ENCODE measurements around the gene PLEKHM3. TPM values are rescaled to one million over a fixed set of nuclear protein-coding genes. Genes with fewer than 3 reads are reported as not detected.

The PLEKHM3 gene
- polyA plus RNA-seq, 2 of the 4 experiments (the other 2 are of a cell fraction) = 2.9 to 6.5 TPM

DNA sequence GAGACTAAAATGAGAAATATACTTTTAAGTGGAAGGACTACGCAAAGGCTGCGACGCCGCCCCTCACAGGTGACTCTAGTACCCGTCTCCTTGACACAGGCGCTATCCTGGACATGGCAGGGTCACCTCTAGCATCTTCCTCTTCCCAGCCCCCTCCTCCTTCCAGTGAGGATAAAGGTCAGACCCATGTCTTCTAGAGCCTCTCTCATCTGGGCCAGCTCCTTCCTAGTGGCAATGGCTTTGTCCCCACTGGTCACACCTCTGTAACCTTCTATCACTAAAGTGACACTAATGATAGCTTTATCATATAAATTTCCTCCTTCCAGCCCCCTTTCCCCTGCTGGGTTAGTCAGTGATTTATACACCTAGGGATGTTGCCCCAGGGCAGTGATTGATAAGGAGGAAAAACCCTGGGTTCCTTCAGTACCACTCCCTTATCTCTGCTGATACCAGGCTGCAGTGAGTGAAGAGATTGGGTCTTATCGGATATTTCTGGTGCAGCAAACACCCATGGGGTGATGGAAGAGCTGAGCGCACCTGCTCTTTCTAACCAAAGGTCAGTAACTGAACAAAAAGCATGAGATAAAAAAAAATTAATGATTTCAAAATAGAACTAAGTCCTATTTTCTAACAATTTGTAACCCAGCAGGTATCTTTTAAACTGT, 193.6 kb downstream of the PLEKHM3 start:
- no peak for FAIRE-seq
- POLR2A ChIA-PET = no interaction called here
- CTCF ChIA-PET = interaction anchor here (0.9 to 1.9 kb wide), 4 partner anchors 9 to 141 kb away, joined by 3 to 4 read pairs (median 4); partner anchors contain the start of gene FZD5
- Histone ChIP-seq H3K4me2 (no peak overlapping the region), H3K9me3 (no peaks in the 10 kb centered on the region), H3K4me1 (peaks cover 47% of the 10 kb centered on the region), H3K4me3 (no peak overlapping the region), H3K27ac (no peak overlapping the region)
- 96% methylated on average over 8 of the region's 8 CpGs for WGBS (ENCODE audit: missing lambda C conversion rate)
- ATAC-seq = no peak
- DNase-seq (ENCODE audit: low read depth in 1 of 2, low spot score in 1 of 2) = no peak
- no peak for TF ChIP-seq CEBPB (IDR thresholded peaks at IDR 0.05)
- no peak for TF ChIP-seq BHLHE40 (IDR thresholded peaks at IDR 0.05; ENCODE audit: low read depth, low read length)
- no peak for TF ChIP-seq SREBF2 (IDR thresholded peaks at IDR 0.05)
- TF ChIP-seq, protein P1, sequence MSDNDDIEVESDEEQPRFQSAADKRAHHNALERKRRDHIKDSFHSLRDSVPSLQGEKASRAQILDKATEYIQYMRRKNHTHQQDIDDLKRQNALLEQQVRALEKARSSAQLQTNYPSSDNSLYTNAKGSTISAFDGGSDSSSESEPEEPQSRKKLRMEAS (IDR thresholded peaks at IDR 0.05) = no peak
- TF ChIP-seq CHD4 (IDR thresholded peaks at IDR 0.05; ENCODE audit: borderline replicate concordance) = no peak
- TF ChIP-seq JUN (IDR thresholded peaks at IDR 0.05) = no peak
- no peak for TF ChIP-seq TFCP2L1 (CRISPR knock-in tag; IDR thresholded peaks at IDR 0.05)
- TF ChIP-seq, protein P2, sequence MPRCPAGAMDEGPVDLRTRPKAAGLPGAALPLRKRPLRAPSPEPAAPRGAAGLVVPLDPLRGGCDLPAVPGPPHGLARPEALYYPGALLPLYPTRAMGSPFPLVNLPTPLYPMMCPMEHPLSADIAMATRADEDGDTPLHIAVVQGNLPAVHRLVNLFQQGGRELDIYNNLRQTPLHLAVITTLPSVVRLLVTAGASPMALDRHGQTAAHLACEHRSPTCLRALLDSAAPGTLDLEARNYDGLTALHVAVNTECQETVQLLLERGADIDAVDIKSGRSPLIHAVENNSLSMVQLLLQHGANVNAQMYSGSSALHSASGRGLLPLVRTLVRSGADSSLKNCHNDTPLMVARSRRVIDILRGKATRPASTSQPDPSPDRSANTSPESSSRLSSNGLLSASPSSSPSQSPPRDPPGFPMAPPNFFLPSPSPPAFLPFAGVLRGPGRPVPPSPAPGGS (IDR thresholded peaks at IDR 0.05) = no peak
- no peak for TF ChIP-seq EHMT2 (IDR thresholded peaks at IDR 0.05; ENCODE audit: low read depth)
- TF ChIP-seq, protein P3, sequence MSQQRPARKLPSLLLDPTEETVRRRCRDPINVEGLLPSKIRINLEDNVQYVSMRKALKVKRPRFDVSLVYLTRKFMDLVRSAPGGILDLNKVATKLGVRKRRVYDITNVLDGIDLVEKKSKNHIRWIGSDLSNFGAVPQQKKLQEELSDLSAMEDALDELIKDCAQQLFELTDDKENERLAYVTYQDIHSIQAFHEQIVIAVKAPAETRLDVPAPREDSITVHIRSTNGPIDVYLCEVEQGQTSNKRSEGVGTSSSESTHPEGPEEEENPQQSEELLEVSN (IDR thresholded peaks at IDR 0.05; ENCODE audit: borderline replicate concordance, low read depth) = no peak
- no peak for TF ChIP-seq MAFK (IDR thresholded peaks at IDR 0.05; ENCODE audit: partially characterized antibody)
- TF ChIP-seq, protein P4, sequence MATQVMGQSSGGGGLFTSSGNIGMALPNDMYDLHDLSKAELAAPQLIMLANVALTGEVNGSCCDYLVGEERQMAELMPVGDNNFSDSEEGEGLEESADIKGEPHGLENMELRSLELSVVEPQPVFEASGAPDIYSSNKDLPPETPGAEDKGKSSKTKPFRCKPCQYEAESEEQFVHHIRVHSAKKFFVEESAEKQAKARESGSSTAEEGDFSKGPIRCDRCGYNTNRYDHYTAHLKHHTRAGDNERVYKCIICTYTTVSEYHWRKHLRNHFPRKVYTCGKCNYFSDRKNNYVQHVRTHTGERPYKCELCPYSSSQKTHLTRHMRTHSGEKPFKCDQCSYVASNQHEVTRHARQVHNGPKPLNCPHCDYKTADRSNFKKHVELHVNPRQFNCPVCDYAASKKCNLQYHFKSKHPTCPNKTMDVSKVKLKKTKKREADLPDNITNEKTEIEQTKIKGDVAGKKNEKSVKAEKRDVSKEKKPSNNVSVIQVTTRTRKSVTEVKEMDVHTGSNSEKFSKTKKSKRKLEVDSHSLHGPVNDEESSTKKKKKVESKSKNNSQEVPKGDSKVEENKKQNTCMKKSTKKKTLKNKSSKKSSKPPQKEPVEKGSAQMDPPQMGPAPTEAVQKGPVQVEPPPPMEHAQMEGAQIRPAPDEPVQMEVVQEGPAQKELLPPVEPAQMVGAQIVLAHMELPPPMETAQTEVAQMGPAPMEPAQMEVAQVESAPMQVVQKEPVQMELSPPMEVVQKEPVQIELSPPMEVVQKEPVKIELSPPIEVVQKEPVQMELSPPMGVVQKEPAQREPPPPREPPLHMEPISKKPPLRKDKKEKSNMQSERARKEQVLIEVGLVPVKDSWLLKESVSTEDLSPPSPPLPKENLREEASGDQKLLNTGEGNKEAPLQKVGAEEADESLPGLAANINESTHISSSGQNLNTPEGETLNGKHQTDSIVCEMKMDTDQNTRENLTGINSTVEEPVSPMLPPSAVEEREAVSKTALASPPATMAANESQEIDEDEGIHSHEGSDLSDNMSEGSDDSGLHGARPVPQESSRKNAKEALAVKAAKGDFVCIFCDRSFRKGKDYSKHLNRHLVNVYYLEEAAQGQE (IDR thresholded peaks at IDR 0.05) = no peak
- TF ChIP-seq RARB (CRISPR knock-in tag; IDR thresholded peaks at IDR 0.05) = no peak
- TF ChIP-seq, protein P5, sequence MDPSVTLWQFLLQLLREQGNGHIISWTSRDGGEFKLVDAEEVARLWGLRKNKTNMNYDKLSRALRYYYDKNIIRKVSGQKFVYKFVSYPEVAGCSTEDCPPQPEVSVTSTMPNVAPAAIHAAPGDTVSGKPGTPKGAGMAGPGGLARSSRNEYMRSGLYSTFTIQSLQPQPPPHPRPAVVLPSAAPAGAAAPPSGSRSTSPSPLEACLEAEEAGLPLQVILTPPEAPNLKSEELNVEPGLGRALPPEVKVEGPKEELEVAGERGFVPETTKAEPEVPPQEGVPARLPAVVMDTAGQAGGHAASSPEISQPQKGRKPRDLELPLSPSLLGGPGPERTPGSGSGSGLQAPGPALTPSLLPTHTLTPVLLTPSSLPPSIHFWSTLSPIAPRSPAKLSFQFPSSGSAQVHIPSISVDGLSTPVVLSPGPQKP (IDR thresholded peaks at IDR 0.05; ENCODE audit: low read depth, low read length) = no peak
- TF ChIP-seq, protein P6, sequence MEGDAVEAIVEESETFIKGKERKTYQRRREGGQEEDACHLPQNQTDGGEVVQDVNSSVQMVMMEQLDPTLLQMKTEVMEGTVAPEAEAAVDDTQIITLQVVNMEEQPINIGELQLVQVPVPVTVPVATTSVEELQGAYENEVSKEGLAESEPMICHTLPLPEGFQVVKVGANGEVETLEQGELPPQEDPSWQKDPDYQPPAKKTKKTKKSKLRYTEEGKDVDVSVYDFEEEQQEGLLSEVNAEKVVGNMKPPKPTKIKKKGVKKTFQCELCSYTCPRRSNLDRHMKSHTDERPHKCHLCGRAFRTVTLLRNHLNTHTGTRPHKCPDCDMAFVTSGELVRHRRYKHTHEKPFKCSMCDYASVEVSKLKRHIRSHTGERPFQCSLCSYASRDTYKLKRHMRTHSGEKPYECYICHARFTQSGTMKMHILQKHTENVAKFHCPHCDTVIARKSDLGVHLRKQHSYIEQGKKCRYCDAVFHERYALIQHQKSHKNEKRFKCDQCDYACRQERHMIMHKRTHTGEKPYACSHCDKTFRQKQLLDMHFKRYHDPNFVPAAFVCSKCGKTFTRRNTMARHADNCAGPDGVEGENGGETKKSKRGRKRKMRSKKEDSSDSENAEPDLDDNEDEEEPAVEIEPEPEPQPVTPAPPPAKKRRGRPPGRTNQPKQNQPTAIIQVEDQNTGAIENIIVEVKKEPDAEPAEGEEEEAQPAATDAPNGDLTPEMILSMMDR (IDR thresholded peaks at IDR 0.05) = no peak
- TF ChIP-seq, protein P7, sequence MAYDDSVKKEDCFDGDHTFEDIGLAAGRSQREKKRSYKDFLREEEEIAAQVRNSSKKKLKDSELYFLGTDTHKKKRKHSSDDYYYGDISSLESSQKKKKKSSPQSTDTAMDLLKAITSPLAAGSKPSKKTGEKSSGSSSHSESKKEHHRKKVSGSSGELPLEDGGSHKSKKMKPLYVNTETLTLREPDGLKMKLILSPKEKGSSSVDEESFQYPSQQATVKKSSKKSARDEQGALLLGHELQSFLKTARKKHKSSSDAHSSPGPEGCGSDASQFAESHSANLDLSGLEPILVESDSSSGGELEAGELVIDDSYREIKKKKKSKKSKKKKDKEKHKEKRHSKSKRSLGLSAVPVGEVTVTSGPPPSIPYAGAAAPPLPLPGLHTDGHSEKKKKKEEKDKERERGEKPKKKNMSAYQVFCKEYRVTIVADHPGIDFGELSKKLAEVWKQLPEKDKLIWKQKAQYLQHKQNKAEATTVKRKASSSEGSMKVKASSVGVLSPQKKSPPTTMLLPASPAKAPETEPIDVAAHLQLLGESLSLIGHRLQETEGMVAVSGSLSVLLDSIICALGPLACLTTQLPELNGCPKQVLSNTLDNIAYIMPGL (CRISPR knock-in tag; IDR thresholded peaks at IDR 0.05; ENCODE audit: borderline replicate concordance) = no peak
- no peak for TF ChIP-seq PHF8 (IDR thresholded peaks at IDR 0.05; ENCODE audit: borderline replicate concordance, low read depth)
- no peak for TF ChIP-seq POLR2AphosphoS2 (conservative IDR thresholded peaks at IDR 0.05; ENCODE audit: low read length)

Measured in A549 (cell line).